Natural killer cell treated with Interleukin-12 subunit alpha and Interleukin-12 subunit beta and Interleukin-15 and Interleukin-18, amount 100 ng/mL, for 72 hours (primary cell): ENCODE measurements around the gene KIAA1143. TPM values are rescaled to one million over a fixed set of nuclear protein-coding genes. Genes with fewer than 3 reads are reported as not detected.

Experiments
- ATAC-seq, 2 donors: fragments of 150-1000 bp; cut with Tn5 transposase in 1 of 2; sonication (Bioruptor Pico), chemical (Tn5 transposase) in 1 of 2; 2 replicates each; pipeline ENCODE4 v1.10.0; 2021
- DNase-seq: peaks from one replicate; pipeline ENCODE4 v3.0.0; 2022; ENCODE audit warnings: low spot score
- H3K27ac Mint-ChIP-seq, 2 donors: 1 replicate in 1 of 2; 2 replicates in 1 of 2; pipeline ENCODE4 v1.8.0; 2022; ENCODE audit warnings: mixed read lengths in 2 of 2, mild to moderate bottlenecking in 1 of 2, moderate library complexity in 1 of 2
- H3K27me3 Mint-ChIP-seq, 2 donors: 1 replicate in 1 of 2; 2 replicates in 1 of 2; pipeline ENCODE4 v1.8.0; 2022; ENCODE audit warnings: mixed read lengths in 2 of 2
- H3K36me3 Mint-ChIP-seq: one replicate; pipeline ENCODE4 v1.8.0; 2022; ENCODE audit warnings: mixed read lengths
- H3K4me1 Mint-ChIP-seq, 2 donors: 1 replicate in 1 of 2; 2 replicates in 1 of 2; pipeline ENCODE4 v1.8.0; 2022; ENCODE audit warnings: low read depth in 2 of 2, mixed read lengths in 2 of 2, mild to moderate bottlenecking in 1 of 2
- H3K4me3 Mint-ChIP-seq: one replicate; pipeline ENCODE4 v1.8.0; 2022; ENCODE audit warnings: mixed read lengths
- H3K9me3 Mint-ChIP-seq: 2 replicates; pipeline ENCODE4 v1.8.0; 2022; ENCODE audit warnings: mixed read lengths
- total RNA-seq, 2 donors: library from RNA; stranded (reverse); gene quantifications; one replicate each; pipeline ENCODE4 v1.2.3, GENCODE V29; 2022

Gene KIAA1143
- total RNA-seq, 2 donors from 2014 or later: 11.3 to 23.6 TPM

DNA sequence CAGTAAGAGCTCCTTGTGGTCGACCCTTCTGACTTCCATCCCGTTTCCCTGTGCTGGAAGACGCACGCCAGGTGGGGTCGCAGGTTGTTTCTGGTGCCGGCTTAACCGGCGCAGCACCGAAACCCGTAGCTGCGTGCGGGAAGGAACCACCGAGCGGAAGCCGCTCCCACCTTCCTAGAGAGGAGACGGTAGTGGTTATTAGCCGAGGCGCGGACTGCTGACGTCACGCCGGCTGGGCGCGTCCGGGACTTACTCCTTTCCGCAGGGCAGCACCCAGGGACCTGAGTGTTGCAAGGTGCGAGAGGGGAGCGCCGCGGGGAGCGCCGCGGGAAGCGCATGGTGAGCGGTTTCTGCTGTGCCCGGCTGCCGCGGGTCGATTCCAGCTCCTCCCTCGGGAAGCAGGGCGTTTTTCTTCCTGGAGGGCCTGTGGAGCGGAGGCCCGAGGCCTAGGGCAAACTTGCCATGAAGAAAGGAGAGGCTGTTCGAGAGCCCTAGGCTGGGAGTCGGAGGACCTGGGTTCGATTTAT is 32.0 kb downstream of the KIAA1143 start, which contains the start of gene ZNF501:
TSS of gene ZNF501 (plus strand) at position 252 of the 527 bp plus-strand sequence. CDS start 4,787 bp downstream, outside the sequence.
- Mint-ChIP-seq H3K4me1 (peaks cover 10 to 13% of the 10 kb centered on the region in 2 donors), H3K27ac (peak within 1 kb of the TSS; percentile 84 to 92), H3K27me3 (no peaks in the 10 kb centered on the region), H3K36me3 (peaks cover 64% of the 10 kb centered on the region), H3K4me3 (peak within 1 kb of the TSS; percentile 95), H3K9me3 (peaks cover 28% of the 10 kb centered on the region)
- ATAC-seq: peak; percentile 98 to 99
- DNase-seq: peak; percentile 95

DNA sequence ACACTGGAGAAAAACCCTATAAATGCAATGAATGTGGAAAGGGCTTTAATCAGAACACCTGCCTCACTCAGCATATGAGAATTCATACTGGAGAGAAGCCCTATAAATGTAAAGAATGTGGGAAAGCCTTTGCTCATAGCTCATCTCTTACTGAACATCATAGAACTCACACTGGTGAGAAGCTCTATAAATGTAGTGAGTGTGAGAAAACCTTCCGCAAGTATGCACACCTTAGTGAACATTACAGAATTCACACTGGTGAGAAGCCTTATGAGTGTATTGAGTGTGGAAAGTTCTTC is 39.4 kb downstream of the KIAA1143 start:
- Mint-ChIP-seq H3K4me1 (peaks cover 0 to 3% of the 10 kb centered on the region in 2 donors), H3K27ac (no peak overlapping the region), H3K27me3 (no peaks in the 10 kb centered on the region), H3K36me3 (peaks cover 75% of the 10 kb centered on the region), H3K9me3 (peaks cover 43% of the 10 kb centered on the region), H3K4me3 (no peak overlapping the region)
- no peak for DNase-seq
- ATAC-seq: no peak

DNA sequence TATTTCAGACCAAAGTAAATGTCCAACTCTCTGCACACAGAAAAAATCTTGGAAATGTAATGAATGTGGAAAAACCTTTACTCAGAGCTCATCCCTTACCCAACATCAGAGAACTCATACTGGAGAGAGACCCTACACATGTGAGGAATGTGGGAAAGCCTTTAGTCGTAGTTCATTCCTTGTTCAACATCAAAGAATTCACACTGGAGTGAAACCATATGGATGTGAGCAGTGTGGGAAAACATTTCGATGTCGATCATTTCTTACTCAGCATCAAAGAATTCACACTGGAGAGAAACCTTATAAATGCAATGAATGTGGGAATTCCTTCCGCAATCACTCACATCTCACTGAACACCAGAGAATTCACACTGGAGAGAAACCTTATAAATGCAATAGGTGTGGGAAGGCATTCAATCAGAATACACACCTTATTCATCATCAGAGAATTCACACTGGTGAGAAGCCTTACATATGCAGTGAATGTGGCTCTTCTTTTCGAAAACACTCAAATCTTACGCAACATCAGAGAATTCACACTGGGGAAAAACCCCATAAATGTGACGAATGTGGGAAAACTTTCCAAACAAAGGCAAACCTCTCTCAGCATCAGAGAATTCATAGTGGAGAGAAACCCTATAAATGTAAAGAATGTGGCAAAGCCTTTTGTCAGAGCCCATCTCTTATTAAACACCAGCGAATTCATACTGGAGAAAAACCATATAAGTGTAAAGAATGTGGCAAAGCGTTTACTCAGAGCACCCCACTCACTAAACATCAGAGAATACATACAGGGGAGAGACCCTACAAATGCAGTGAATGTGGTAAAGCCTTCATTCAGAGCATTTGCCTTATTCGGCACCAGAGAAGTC is 40.0 kb downstream of the KIAA1143 start:
- H3K27me3 Mint-ChIP-seq: no peaks in the 10 kb centered on the region
- no peak for ATAC-seq
- DNase-seq: no peak
- peaks cover 80% of the 10 kb centered on the region for H3K36me3 Mint-ChIP-seq
- H3K27ac Mint-ChIP-seq: no peak overlapping the region
- H3K4me1 Mint-ChIP-seq: peaks cover 0 to 3% of the 10 kb centered on the region in 2 donors
- H3K9me3 Mint-ChIP-seq: peaks cover 43% of the 10 kb centered on the region
- H3K4me3 Mint-ChIP-seq: no peak overlapping the region

DNA sequence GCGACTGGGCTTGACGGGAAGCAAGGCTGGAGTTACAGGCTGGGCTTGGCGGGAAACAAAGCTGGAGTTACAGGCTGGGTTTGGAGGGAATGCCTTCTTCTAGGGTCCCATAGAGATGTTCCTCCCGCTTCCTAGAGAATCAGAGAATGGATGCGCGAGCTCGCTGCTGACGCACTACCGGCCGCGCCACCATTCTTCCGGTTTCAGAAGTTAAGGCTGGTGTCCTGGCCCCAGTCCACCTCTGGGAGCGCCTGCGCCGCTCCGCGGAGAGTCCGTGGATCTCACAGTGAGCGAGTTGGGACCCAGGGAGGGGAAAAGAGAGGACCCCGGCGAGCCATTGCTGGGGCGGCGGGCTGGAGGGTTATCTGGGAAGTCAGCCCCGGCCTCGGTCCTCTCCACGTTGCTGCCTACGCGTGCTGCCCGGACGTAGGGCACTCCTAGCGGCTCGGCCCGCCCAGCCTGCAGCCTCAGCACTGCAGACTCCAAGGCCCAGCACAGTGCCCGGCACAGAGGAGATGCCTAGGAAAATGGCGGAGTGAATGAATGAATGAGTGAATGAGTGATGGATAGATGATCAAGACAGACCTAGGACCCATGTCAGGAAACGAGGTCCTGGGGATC is 48.9 kb downstream of the KIAA1143 start, which contains the start of gene ZNF502:
TSS of gene ZNF502 (plus strand) at position 206 of the 621 bp plus-strand sequence. CDS start 7,602 bp downstream, outside the sequence.
- H3K9me3 Mint-ChIP-seq: peaks cover 10% of the 10 kb centered on the region
- peaks cover 40% of the 10 kb centered on the region for H3K36me3 Mint-ChIP-seq
- peaks cover 16 to 17% of the 10 kb centered on the region in 2 donors for H3K4me1 Mint-ChIP-seq
- peak within 1 kb of the TSS; percentile 72 to 93 for H3K27ac Mint-ChIP-seq
- H3K27me3 Mint-ChIP-seq: peaks cover 15 to 19% of the 10 kb centered on the region in 2 donors
- peak within 1 kb of the TSS; percentile 96 for H3K4me3 Mint-ChIP-seq
- DNase-seq (peak; percentile 85), ATAC-seq (peak; percentile 89 to 97)

Other genes starting within 250 kb of the KIAA1143 start
- gene ZKSCAN7, start 206.4 kb downstream of the KIAA1143 start, total RNA-seq: 1 to 10 TPM; 1.9 to 4.9 TPM
- 1 to 10 TPM; 2.5 to 5.9 TPM for gene ZNF660, start 176.7 kb downstream of the KIAA1143 start, total RNA-seq
- 10 to 100 TPM; 13.2 to 16.7 TPM for gene ZNF197, start 136.6 kb downstream of the KIAA1143 start, total RNA-seq
- 10 to 100 TPM; 11.4 to 15.8 TPM for gene ZNF35, start 112.9 kb downstream of the KIAA1143 start, total RNA-seq
- gene ZNF502, start 49.0 kb downstream of the KIAA1143 start, total RNA-seq: 1 to 10 TPM; 1.8 to 3.8 TPM
- gene ZNF501, start 32.0 kb downstream of the KIAA1143 start, total RNA-seq: 1 to 10 TPM in 1 of 2 donors, under 1 TPM in 1; 0.61 to 3.2 TPM
- 10 to 100 TPM; 12.3 to 27.2 TPM for gene KIF15, start 175 bp upstream of the KIAA1143 start, total RNA-seq
- 1 to 10 TPM; 5.3 to 6.8 TPM for gene TMEM42, start 100.3 kb upstream of the KIAA1143 start, total RNA-seq
- gene TGM4, start 113.0 kb upstream of the KIAA1143 start, total RNA-seq: not detected
- gene ZDHHC3, start 214.6 kb upstream of the KIAA1143 start, total RNA-seq: 100 to 1,000 TPM in 1 of 2 donors, 10 to 100 TPM in 1; 63.8 to 122 TPM
- 10 to 100 TPM; 50.7 to 75.7 TPM for gene EXOSC7, start 214.6 kb upstream of the KIAA1143 start, total RNA-seq